ENCODE data around the gene DPYSL5. TPM values are rescaled to one million over a fixed set of nuclear protein-coding genes. Genes with fewer than 3 reads are reported as not detected.

The DPYSL5 gene
- total RNA-seq, 1 experiment from 2014 or later, result not detected

DNA sequence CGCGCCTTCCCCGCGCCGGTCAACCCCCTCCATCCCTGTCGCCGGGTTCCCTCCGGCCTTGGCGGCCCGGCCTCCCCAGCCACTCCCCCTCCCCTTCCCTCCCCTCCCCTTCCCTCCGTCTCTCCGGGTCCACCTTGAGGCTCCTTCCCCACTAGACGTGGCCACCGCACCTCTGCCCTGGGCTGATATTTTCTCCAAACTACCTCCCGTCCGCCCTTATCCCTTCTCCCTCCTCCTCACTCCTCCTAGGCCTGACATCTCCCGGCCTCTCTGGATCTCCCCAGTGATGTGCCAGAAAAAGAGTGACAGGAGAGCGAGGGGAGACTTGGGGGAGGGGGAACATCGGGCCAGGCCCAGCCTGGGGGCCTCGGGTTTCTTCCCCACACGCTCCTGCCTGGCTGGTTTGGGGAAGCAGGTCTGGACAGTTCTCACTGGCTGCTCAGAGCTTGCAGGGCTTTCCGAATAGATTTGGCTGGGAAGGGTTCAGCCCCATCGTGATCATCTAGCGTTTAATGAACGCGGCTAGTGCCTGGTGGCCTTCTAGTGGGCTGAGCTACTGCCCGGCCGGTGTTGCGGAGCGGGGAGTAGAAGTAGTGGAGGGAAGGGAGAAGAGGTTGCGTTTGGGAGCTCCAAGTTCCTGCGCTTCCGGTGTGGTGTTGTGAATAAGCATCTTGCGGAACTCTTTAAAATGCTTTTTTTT, 123.1 kb downstream of the DPYSL5 start:
- no peaks in the 10 kb centered on the region for H3K9me2 ChIP-seq (replicated peaks; ENCODE audit: low read length)
- peak overlapping the region; percentile 93 for H3K4me3 ChIP-seq (ENCODE audit: low read length)
- H3K27me3 ChIP-seq (ENCODE audit: low read length), result no peaks in the 10 kb centered on the region
- CTCF ChIA-PET, result no interaction called here
- peak overlapping the region; percentile 88 for H3K9ac ChIP-seq (ENCODE audit: low read length)
- no peak for DNase-seq
- H3K4me1 ChIP-seq (ENCODE audit: insufficient read depth, low read length), result peaks cover 56% of the 10 kb centered on the region
- peaks cover 49% of the 10 kb centered on the region for H3K79me2 ChIP-seq (ENCODE audit: low read length)
- no peaks in the 10 kb centered on the region for H3K36me3 ChIP-seq (ENCODE audit: low read depth, low read length)
- BruUV-seq (replicated peaks), result no TSS peak
- POLR2A ChIA-PET (ENCODE audit: unreplicated experiment), result interaction anchor here (0.7 kb wide), 1 partner anchor 41 kb away, joined by 5 read pairs; no protein-coding TSS in a partner anchor
- ATAC-seq, result peak; percentile 30
- peak overlapping the region; percentile 99 for H3K4me2 ChIP-seq (ENCODE audit: low read length)
- no peaks in the 10 kb centered on the region for H4K20me1 ChIP-seq (ENCODE audit: low read length)
- peaks cover 9% of the 10 kb centered on the region for H3F3A ChIP-seq (ENCODE audit: low read length, unreplicated experiment)
- intact Hi-C loops (cut with micrococcal nuclease), result no loop called here
- peak overlapping the region; percentile 98 for H3K27ac ChIP-seq (ENCODE audit: low read length)
- peak overlapping the region; percentile 72 for H2AFZ ChIP-seq (ENCODE audit: low read length)
- no peaks in the 10 kb centered on the region for H3K9me3 ChIP-seq (ENCODE audit: low read length)
- TF ChIP-seq EZH2phosphoT487 (IDR thresholded peaks at IDR 0.05; ENCODE audit: borderline replicate concordance, low read length), result no peak
- no peak for TF ChIP-seq EZH2 (IDR thresholded peaks at IDR 0.05; ENCODE audit: low read length, unreplicated experiment)
- TF ChIP-seq, protein P1, sequence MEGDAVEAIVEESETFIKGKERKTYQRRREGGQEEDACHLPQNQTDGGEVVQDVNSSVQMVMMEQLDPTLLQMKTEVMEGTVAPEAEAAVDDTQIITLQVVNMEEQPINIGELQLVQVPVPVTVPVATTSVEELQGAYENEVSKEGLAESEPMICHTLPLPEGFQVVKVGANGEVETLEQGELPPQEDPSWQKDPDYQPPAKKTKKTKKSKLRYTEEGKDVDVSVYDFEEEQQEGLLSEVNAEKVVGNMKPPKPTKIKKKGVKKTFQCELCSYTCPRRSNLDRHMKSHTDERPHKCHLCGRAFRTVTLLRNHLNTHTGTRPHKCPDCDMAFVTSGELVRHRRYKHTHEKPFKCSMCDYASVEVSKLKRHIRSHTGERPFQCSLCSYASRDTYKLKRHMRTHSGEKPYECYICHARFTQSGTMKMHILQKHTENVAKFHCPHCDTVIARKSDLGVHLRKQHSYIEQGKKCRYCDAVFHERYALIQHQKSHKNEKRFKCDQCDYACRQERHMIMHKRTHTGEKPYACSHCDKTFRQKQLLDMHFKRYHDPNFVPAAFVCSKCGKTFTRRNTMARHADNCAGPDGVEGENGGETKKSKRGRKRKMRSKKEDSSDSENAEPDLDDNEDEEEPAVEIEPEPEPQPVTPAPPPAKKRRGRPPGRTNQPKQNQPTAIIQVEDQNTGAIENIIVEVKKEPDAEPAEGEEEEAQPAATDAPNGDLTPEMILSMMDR (conservative IDR thresholded peaks at IDR 0.05; ENCODE audit: low read depth, low read length), result no peak

GRCh38 chr2:26971911-26972786, 124.2 kb downstream of the DPYSL5 start:
- Histone ChIP-seq H3K27me3 (ENCODE audit: low read length) (no peaks in the 10 kb centered on the region), H3F3A (ENCODE audit: low read length, unreplicated experiment) (peaks cover 9% of the 10 kb centered on the region), H3K4me1 (ENCODE audit: insufficient read depth, low read length) (peaks cover 61% of the 10 kb centered on the region), H3K79me2 (ENCODE audit: low read length) (peaks cover 59% of the 10 kb centered on the region), H3K9me2 (replicated peaks; ENCODE audit: low read length) (no peaks in the 10 kb centered on the region), H4K20me1 (ENCODE audit: low read length) (no peaks in the 10 kb centered on the region), H3K27ac (ENCODE audit: low read length) (peak overlapping the region; percentile 98), H3K4me2 (ENCODE audit: low read length) (peak overlapping the region; percentile 99), H3K9ac (ENCODE audit: low read length) (peak overlapping the region; percentile 88), H3K4me3 (ENCODE audit: low read length) (peak overlapping the region; percentile 93), H3K36me3 (ENCODE audit: low read depth, low read length) (no peaks in the 10 kb centered on the region), H3K9me3 (ENCODE audit: low read length) (no peaks in the 10 kb centered on the region), H2AFZ (ENCODE audit: low read length) (no peak overlapping the region)
- intact Hi-C loops (cut with micrococcal nuclease), result no loop called here
- no TSS peak for BruUV-seq (replicated peaks)
- TF ChIP-seq, protein P1 (conservative IDR thresholded peaks at IDR 0.05; ENCODE audit: low read depth, low read length), result no peak
- TF ChIP-seq EZH2 (IDR thresholded peaks at IDR 0.05; ENCODE audit: low read length, unreplicated experiment) (no peak), EZH2phosphoT487 (IDR thresholded peaks at IDR 0.05; ENCODE audit: borderline replicate concordance, low read length) (no peak)
- ATAC-seq (no peak), DNase-seq (no peak)
- POLR2A ChIA-PET (ENCODE audit: unreplicated experiment), result interaction anchor here (0.7 kb wide), 1 partner anchor 40 kb away, joined by 5 read pairs; no protein-coding TSS in a partner anchor
- CTCF ChIA-PET, result no interaction called here
